ENCODE data around the gene UNG.
A peak's percentile ranks its signal among the peaks of the same experiment; 100 is the strongest.

The UNG gene

GRCh38 chr12:109150124-109150640 is 52.8 kb downstream of the UNG start:
- no peak overlapping the region for H2AK5ac ChIP-seq (ENCODE audit: low read length)
- no peak overlapping the region for H3K18ac ChIP-seq (ENCODE audit: low read length)
- H3K4me1 ChIP-seq (ENCODE audit: control insufficient read depth in 1 of 2, insufficient read depth in 2 of 2, low read length in 2 of 2): peaks cover 7 to 9% of the 10 kb centered on the region in 2 experiments
- no peak overlapping the region for H3K4ac ChIP-seq (ENCODE audit: low read depth, low read length)
- H4K8ac ChIP-seq (ENCODE audit: low read depth, low read length): no peak overlapping the region
- H2AFZ ChIP-seq (ENCODE audit: insufficient read depth, low read length, poor library complexity): no peak overlapping the region
- H3K4me2 ChIP-seq (ENCODE audit: low read length): no peak overlapping the region
- peaks cover 2% of the 10 kb centered on the region for H3K27me3 ChIP-seq (ENCODE audit: insufficient read depth, low read length)
- no peaks in the 10 kb centered on the region for H3K79me1 ChIP-seq (ENCODE audit: low read length)
- no peak overlapping the region for H4K12ac ChIP-seq (ENCODE audit: low read depth, low read length)
- no peak overlapping the region for H4K91ac ChIP-seq (ENCODE audit: low read depth, low read length)
- no peak overlapping the region for H2BK120ac ChIP-seq (ENCODE audit: insufficient read depth, low read length, poor library complexity)
- no CpG with 5 or more reads among the region's 9 CpGs for WGBS (ENCODE audit: extremely low coverage, insufficient coverage, insufficient read length)
- H3K14ac ChIP-seq (ENCODE audit: low read length): no peak overlapping the region
- no peak overlapping the region for H2BK12ac ChIP-seq (ENCODE audit: low read length)
- H3K9ac ChIP-seq (ENCODE audit: low read length): no peak overlapping the region
- H2BK5ac ChIP-seq (ENCODE audit: low read depth, low read length, poor library complexity): no peak overlapping the region
- DNase-seq: no peak
- no peaks in the 10 kb centered on the region for H3K79me2 ChIP-seq (ENCODE audit: control insufficient read depth, insufficient read depth, low read length, poor library complexity)
- no peaks in the 10 kb centered on the region for H3K36me3 ChIP-seq (ENCODE audit: control insufficient read depth in 1 of 2, insufficient read depth in 2 of 2, low read length in 2 of 2)
- H3K23ac ChIP-seq (ENCODE audit: low read length): no peak overlapping the region
- H3K27ac ChIP-seq (ENCODE audit: low read depth, low read length): no peak overlapping the region
- no peak overlapping the region for H3K4me3 ChIP-seq (ENCODE audit: low read depth, low read length)
- no peaks in the 10 kb centered on the region for H3K9me3 ChIP-seq (ENCODE audit: insufficient read depth, low read depth, low read length)

DNA sequence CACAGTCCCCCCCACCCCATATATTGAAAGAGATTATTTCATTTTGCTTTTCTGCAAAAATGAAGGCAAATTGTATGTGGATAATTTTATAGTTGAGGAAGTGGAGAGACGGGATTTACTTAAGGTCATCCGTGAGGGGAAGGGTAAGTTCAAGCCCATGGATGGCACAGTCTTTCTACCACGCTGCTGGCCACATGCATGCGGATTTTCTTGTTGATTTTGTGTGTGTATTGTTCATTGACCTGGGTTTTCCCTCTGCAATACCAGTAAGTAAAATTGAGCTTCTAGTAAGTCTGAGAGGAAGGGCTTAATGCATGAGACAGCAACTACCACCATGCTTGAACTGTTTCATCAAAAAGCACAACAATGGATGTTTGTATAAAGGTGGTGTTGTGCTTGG is 54.1 kb downstream of the UNG start:
- H4K12ac ChIP-seq (ENCODE audit: low read depth, low read length): no peak overlapping the region
- H3K23ac ChIP-seq (ENCODE audit: low read length): no peak overlapping the region
- no peak overlapping the region for H2AK5ac ChIP-seq (ENCODE audit: low read length)
- H3K18ac ChIP-seq (ENCODE audit: low read length): no peak overlapping the region
- no peak overlapping the region for H3K4ac ChIP-seq (ENCODE audit: low read depth, low read length)
- H2BK5ac ChIP-seq (ENCODE audit: low read depth, low read length, poor library complexity): no peak overlapping the region
- H3K14ac ChIP-seq (ENCODE audit: low read length): no peak overlapping the region
- no peak overlapping the region for H2BK12ac ChIP-seq (ENCODE audit: low read length)
- no peak overlapping the region for H2BK120ac ChIP-seq (ENCODE audit: insufficient read depth, low read length, poor library complexity)
- H4K8ac ChIP-seq (ENCODE audit: low read depth, low read length): no peak overlapping the region
- H3K4me1 ChIP-seq (ENCODE audit: control insufficient read depth in 1 of 2, insufficient read depth in 2 of 2, low read length in 2 of 2): peaks cover 7 to 9% of the 10 kb centered on the region in 2 experiments
- H3K79me1 ChIP-seq (ENCODE audit: low read length): no peaks in the 10 kb centered on the region
- no peak for DNase-seq
- no peaks in the 10 kb centered on the region for H3K79me2 ChIP-seq (ENCODE audit: control insufficient read depth, insufficient read depth, low read length, poor library complexity)
- peaks cover 2% of the 10 kb centered on the region for H3K27me3 ChIP-seq (ENCODE audit: insufficient read depth, low read length)
- no peak overlapping the region for H3K4me2 ChIP-seq (ENCODE audit: low read length)
- H3K9ac ChIP-seq (ENCODE audit: low read length): no peak overlapping the region
- H2AFZ ChIP-seq (ENCODE audit: insufficient read depth, low read length, poor library complexity): no peak overlapping the region
- no peak overlapping the region for H3K27ac ChIP-seq (ENCODE audit: low read depth, low read length)
- WGBS (ENCODE audit: extremely low coverage, insufficient coverage, insufficient read length): 100% methylated on average over 1 of the region's 4 CpGs
- H3K36me3 ChIP-seq (ENCODE audit: control insufficient read depth in 1 of 2, insufficient read depth in 2 of 2, low read length in 2 of 2): no peaks in the 10 kb centered on the region
- no peaks in the 10 kb centered on the region for H3K9me3 ChIP-seq (ENCODE audit: insufficient read depth, low read depth, low read length)
- H4K91ac ChIP-seq (ENCODE audit: low read depth, low read length): no peak overlapping the region
- no peak overlapping the region for H3K4me3 ChIP-seq (ENCODE audit: low read depth, low read length)

DNA sequence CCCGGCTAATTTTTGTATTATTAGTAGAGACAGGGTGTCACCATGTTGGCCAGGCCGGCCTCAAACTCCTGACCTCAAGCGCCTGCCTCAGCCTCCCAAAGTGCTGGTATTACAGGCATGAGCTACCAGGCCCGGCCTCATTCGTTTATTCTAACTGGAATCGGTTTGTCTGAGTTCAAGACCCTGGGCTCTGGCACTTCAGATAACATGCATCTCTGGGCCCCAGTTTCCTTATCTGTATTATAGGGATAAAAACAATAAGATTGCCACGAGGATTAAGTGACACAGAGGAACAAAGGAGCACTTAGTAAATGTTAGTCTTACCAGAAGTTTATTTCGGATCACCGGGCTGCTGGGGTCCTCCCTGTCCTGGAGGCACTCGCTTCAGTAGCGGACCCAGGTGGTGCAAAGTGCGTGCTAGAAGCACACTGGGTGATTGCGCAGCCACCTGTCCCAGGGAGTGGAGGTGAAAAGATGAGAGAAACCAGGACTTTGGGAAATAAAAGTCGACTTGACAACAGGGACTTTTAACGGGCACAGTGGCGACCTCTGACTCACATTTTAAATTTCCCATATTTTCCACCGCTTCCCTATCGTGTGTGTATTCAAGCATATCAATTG is 56.5 kb downstream of the UNG start:
- Histone ChIP-seq H3K4me1 (ENCODE audit: control insufficient read depth in 1 of 2, insufficient read depth in 2 of 2, low read length in 2 of 2) (peaks cover 7 to 9% of the 10 kb centered on the region in 2 experiments), H2BK5ac (ENCODE audit: low read depth, low read length, poor library complexity) (no peak overlapping the region), H3K79me1 (ENCODE audit: low read length) (no peaks in the 10 kb centered on the region), H4K91ac (ENCODE audit: low read depth, low read length) (no peak overlapping the region), H2BK120ac (ENCODE audit: insufficient read depth, low read length, poor library complexity) (no peak overlapping the region), H3K4me3 (ENCODE audit: low read depth, low read length) (no peak overlapping the region), H4K8ac (ENCODE audit: low read depth, low read length) (no peak overlapping the region), H3K18ac (ENCODE audit: low read length) (no peak overlapping the region), H3K79me2 (ENCODE audit: control insufficient read depth, insufficient read depth, low read length, poor library complexity) (no peaks in the 10 kb centered on the region), H3K23ac (ENCODE audit: low read length) (no peak overlapping the region), H2AFZ (ENCODE audit: insufficient read depth, low read length, poor library complexity) (no peak overlapping the region), H3K36me3 (ENCODE audit: control insufficient read depth in 1 of 2, insufficient read depth in 2 of 2, low read length in 2 of 2) (no peaks in the 10 kb centered on the region), H4K12ac (ENCODE audit: low read depth, low read length) (no peak overlapping the region), H2BK12ac (ENCODE audit: low read length) (no peak overlapping the region), H3K14ac (ENCODE audit: low read length) (no peak overlapping the region), H3K4ac (ENCODE audit: low read depth, low read length) (no peak overlapping the region), H3K4me2 (ENCODE audit: low read length) (peak overlapping the region; percentile 58), H2AK5ac (ENCODE audit: low read length) (no peak overlapping the region), H3K27ac (ENCODE audit: low read depth, low read length) (no peak overlapping the region), H3K9me3 (ENCODE audit: insufficient read depth, low read depth, low read length) (no peaks in the 10 kb centered on the region), H3K9ac (ENCODE audit: low read length) (no peak overlapping the region), H3K27me3 (ENCODE audit: insufficient read depth, low read length) (peaks cover 2% of the 10 kb centered on the region)
- WGBS (ENCODE audit: extremely low coverage, insufficient coverage, insufficient read length): no CpG with 5 or more reads among the region's 18 CpGs
- peak in 1 of 2 donors; percentile 5 for DNase-seq

DNA sequence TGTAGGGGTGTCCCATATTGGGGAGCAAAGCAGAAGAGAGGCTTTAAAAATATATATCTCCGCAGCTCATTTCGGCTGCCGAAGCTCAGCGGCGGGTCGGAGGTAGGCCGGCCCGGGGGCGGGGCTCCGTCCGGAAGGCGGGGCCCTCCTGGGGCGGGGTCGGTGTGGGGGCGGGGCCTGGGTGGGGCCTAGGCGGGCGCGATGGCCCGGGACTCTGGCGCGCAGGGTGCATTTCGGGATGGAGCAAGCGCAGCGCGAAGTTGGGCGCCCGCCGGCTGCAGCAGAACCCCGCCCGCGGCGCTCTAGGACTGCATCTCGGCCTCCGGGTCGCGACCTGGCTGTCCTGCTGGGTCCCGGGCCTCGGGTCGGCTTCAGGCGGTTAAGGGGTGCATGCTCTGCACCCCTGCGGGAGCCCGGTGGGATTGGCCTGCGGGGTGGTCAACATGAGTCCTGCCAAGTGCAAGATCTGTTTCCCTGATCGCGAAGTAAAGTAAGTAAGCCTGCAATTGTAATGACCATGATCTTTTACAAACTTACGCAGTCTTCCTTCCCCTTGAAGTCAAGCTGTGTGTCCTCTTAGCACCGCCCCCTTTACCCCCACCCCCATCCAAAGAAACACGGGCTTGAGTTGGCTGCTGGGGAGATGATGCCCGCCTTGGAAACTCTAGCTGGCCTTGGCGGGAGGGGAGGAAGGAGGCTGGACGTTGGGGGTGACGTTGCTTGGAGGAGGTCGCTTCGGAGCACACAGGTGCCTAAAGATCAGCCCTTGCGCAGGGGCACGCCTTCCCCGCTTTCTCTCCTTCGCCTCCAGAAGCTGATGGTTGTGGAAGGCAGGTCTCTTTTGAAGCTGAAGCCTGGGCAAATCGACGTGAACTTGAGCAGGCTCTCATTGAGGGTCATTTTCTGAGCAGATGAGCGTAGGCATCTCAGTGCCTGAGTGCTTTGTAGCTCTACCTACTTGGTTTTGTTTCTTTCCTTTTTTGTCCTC is 57.3 kb downstream of the UNG start:
- Histone ChIP-seq H4K8ac (ENCODE audit: low read depth, low read length) (peak overlapping the region; percentile 32), H2BK5ac (ENCODE audit: low read depth, low read length, poor library complexity) (no peak overlapping the region), H3K18ac (ENCODE audit: low read length) (no peak overlapping the region), H3K23ac (ENCODE audit: low read length) (no peak overlapping the region), H3K4me1 (ENCODE audit: control insufficient read depth in 1 of 2, insufficient read depth in 2 of 2, low read length in 2 of 2) (peaks cover 7 to 9% of the 10 kb centered on the region in 2 experiments), H2AFZ (ENCODE audit: insufficient read depth, low read length, poor library complexity) (peak overlapping the region; percentile 83), H3K14ac (ENCODE audit: low read length) (no peak overlapping the region), H4K12ac (ENCODE audit: low read depth, low read length) (no peak overlapping the region), H3K9me3 (ENCODE audit: insufficient read depth, low read depth, low read length) (no peaks in the 10 kb centered on the region), H2BK12ac (ENCODE audit: low read length) (no peak overlapping the region), H3K4me2 (ENCODE audit: low read length) (peak overlapping the region; percentile 85), H3K9ac (ENCODE audit: low read length) (no peak overlapping the region), H3K4ac (ENCODE audit: low read depth, low read length) (no peak overlapping the region), H4K91ac (ENCODE audit: low read depth, low read length) (no peak overlapping the region), H3K79me1 (ENCODE audit: low read length) (no peaks in the 10 kb centered on the region), H3K79me2 (ENCODE audit: control insufficient read depth, insufficient read depth, low read length, poor library complexity) (no peaks in the 10 kb centered on the region), H3K4me3 (ENCODE audit: low read depth, low read length) (peak overlapping the region; percentile 57), H2BK120ac (ENCODE audit: insufficient read depth, low read length, poor library complexity) (no peak overlapping the region), H3K27ac (ENCODE audit: low read depth, low read length) (no peak overlapping the region), H2AK5ac (ENCODE audit: low read length) (no peak overlapping the region), H3K27me3 (ENCODE audit: insufficient read depth, low read length) (peaks cover 2% of the 10 kb centered on the region), H3K36me3 (ENCODE audit: control insufficient read depth in 1 of 2, insufficient read depth in 2 of 2, low read length in 2 of 2) (no peaks in the 10 kb centered on the region)
- no CpG with 5 or more reads among the region's 61 CpGs for WGBS (ENCODE audit: extremely low coverage, insufficient coverage, insufficient read length)
- DNase-seq: peak; percentile 30 to 71
